ENCODE data around the gene ALK. TPM values are rescaled to one million over a fixed set of nuclear protein-coding genes. Genes with fewer than 3 reads are reported as not detected.

Gene ALK
- total and polyA plus RNA-seq, 3 experiments from 2014 or later = not detected

GRCh38 chr2:29811378-29811777, 110.0 kb downstream of the ALK start:
- POLR2A ChIA-PET = no interaction called here
- CTCF ChIA-PET = no interaction called here
- no peaks in the 10 kb centered on the region for H3K9me3 Mint-ChIP-seq

GRCh38 chr2:29810956-29811355, 110.4 kb downstream of the ALK start:
- Mint-ChIP-seq H3K27me3 (peaks cover 3 to 21% of the 10 kb centered on the region in 2 donors), H3K4me1 (no peaks in the 10 kb centered on the region), H3K36me3 (no peaks in the 10 kb centered on the region), H3K4me3 (no peak overlapping the region), H3K27ac (no peak overlapping the region), H3K9me3 (no peaks in the 10 kb centered on the region)
- no peaks in the 10 kb centered on the region for H3K9me3 ChIP-seq (ENCODE audit: low read length)
- H3K4me1 ChIP-seq (ENCODE audit: insufficient read depth, low read length) = no peaks in the 10 kb centered on the region
- CTCF ChIA-PET = no interaction called here
- H3K4me3 ChIP-seq (ENCODE audit: low read length) = no peak overlapping the region
- DNase-seq = no peak
- no peaks in the 10 kb centered on the region for H3K27me3 ChIP-seq (ENCODE audit: insufficient read depth, low read length, poor library complexity, severe bottlenecking)
- no peak overlapping the region for H3K27ac ChIP-seq (ENCODE audit: low read depth, low read length)
- POLR2A ChIA-PET = no interaction called here
- H3K36me3 ChIP-seq (ENCODE audit: insufficient read depth, low read length) = no peaks in the 10 kb centered on the region

More at GRCh38 chr2:29811378-29811777, 110.0 kb downstream of the ALK start:
- Mint-ChIP-seq H3K27me3 (peaks cover 3 to 18% of the 10 kb centered on the region in 2 donors), H3K27ac (no peak overlapping the region), H3K4me3 (no peak overlapping the region), H3K4me1 (no peaks in the 10 kb centered on the region), H3K36me3 (no peaks in the 10 kb centered on the region)
- H3K27ac ChIP-seq (ENCODE audit: low read depth, low read length) = no peak overlapping the region
- DNase-seq = no peak
- H3K9me3 ChIP-seq (ENCODE audit: low read length) = no peaks in the 10 kb centered on the region
- H3K36me3 ChIP-seq (ENCODE audit: insufficient read depth, low read length) = no peaks in the 10 kb centered on the region
- H3K4me3 ChIP-seq (ENCODE audit: low read length) = no peak overlapping the region
- no peaks in the 10 kb centered on the region for H3K27me3 ChIP-seq (ENCODE audit: insufficient read depth, low read length, poor library complexity, severe bottlenecking)
- no peaks in the 10 kb centered on the region for H3K4me1 ChIP-seq (ENCODE audit: insufficient read depth, low read length)

GRCh38 chr2:29808321-29808720, 113.1 kb downstream of the ALK start:
- POLR2A ChIA-PET = no interaction called here
- no peaks in the 10 kb centered on the region for H3K4me1 ChIP-seq (ENCODE audit: insufficient read depth, low read length)
- H3K36me3 ChIP-seq (ENCODE audit: insufficient read depth, low read length) = no peaks in the 10 kb centered on the region
- Mint-ChIP-seq H3K27me3 (peaks cover 4 to 24% of the 10 kb centered on the region in 2 donors), H3K36me3 (no peaks in the 10 kb centered on the region), H3K27ac (no peak overlapping the region), H3K9me3 (peaks cover 0 to 2% (median 0%) of the 10 kb centered on the region in 5 donors), H3K4me1 (no peaks in the 10 kb centered on the region), H3K4me3 (no peak overlapping the region)
- no peaks in the 10 kb centered on the region for H3K27me3 ChIP-seq (ENCODE audit: insufficient read depth, low read length, poor library complexity, severe bottlenecking)
- H3K9me3 ChIP-seq (ENCODE audit: low read length) = no peaks in the 10 kb centered on the region
- no peak overlapping the region for H3K4me3 ChIP-seq (ENCODE audit: low read length)
- CTCF ChIA-PET = no interaction called here
- no peak for DNase-seq
- no peak overlapping the region for H3K27ac ChIP-seq (ENCODE audit: low read depth, low read length)

GRCh38 chr2:29807082-29807481, 114.3 kb downstream of the ALK start:
- Mint-ChIP-seq H3K4me1 (no peaks in the 10 kb centered on the region), H3K9me3 (peaks cover 0 to 2% (median 0%) of the 10 kb centered on the region in 5 donors), H3K27me3 (peaks cover 4 to 24% of the 10 kb centered on the region in 2 donors), H3K4me3 (no peak overlapping the region), H3K36me3 (no peaks in the 10 kb centered on the region), H3K27ac (no peak overlapping the region)
- ChIA-PET POLR2A (no interaction called here), CTCF (no interaction called here)
- Histone ChIP-seq H3K27me3 (ENCODE audit: insufficient read depth, low read length, poor library complexity, severe bottlenecking) (no peaks in the 10 kb centered on the region), H3K9me3 (ENCODE audit: low read length) (no peaks in the 10 kb centered on the region), H3K4me3 (ENCODE audit: low read length) (no peak overlapping the region), H3K4me1 (ENCODE audit: insufficient read depth, low read length) (no peaks in the 10 kb centered on the region), H3K27ac (ENCODE audit: low read depth, low read length) (no peak overlapping the region), H3K36me3 (ENCODE audit: insufficient read depth, low read length) (no peaks in the 10 kb centered on the region)
- DNase-seq = no peak

GRCh38 chr2:29806461-29806860, 114.9 kb downstream of the ALK start:
- DNase-seq = no peak
- Histone ChIP-seq H3K9me3 (ENCODE audit: low read length) (no peaks in the 10 kb centered on the region), H3K4me1 (ENCODE audit: insufficient read depth, low read length) (no peaks in the 10 kb centered on the region), H3K36me3 (ENCODE audit: insufficient read depth, low read length) (no peaks in the 10 kb centered on the region), H3K4me3 (ENCODE audit: low read length) (no peak overlapping the region), H3K27ac (ENCODE audit: low read depth, low read length) (no peak overlapping the region), H3K27me3 (ENCODE audit: insufficient read depth, low read length, poor library complexity, severe bottlenecking) (no peaks in the 10 kb centered on the region)
- H3K27ac Mint-ChIP-seq = no peak overlapping the region
- H3K9me3 Mint-ChIP-seq = peaks cover 0 to 2% (median 0%) of the 10 kb centered on the region in 5 donors
- H3K36me3 Mint-ChIP-seq = no peaks in the 10 kb centered on the region
- H3K4me1 Mint-ChIP-seq = no peaks in the 10 kb centered on the region
- H3K4me3 Mint-ChIP-seq = no peak overlapping the region
- POLR2A ChIA-PET = no interaction called here
- peaks cover 4 to 23% of the 10 kb centered on the region in 2 donors for H3K27me3 Mint-ChIP-seq
- CTCF ChIA-PET = no interaction called here

- Mint-ChIP-seq H3K27me3 (peaks cover 7 to 25% of the 10 kb centered on the region in 2 donors), H3K9me3 (peaks cover 0 to 2% (median 0%) of the 10 kb centered on the region in 5 donors), H3K27ac (no peak overlapping the region), H3K36me3 (no peaks in the 10 kb centered on the region), H3K4me3 (no peak overlapping the region), H3K4me1 (no peaks in the 10 kb centered on the region)
- DNase-seq = no peak
- Histone ChIP-seq H3K9me3 (ENCODE audit: low read length) (no peaks in the 10 kb centered on the region), H3K27me3 (ENCODE audit: insufficient read depth, low read length, poor library complexity, severe bottlenecking) (no peaks in the 10 kb centered on the region), H3K4me3 (ENCODE audit: low read length) (no peak overlapping the region), H3K27ac (ENCODE audit: low read depth, low read length) (no peak overlapping the region), H3K4me1 (ENCODE audit: insufficient read depth, low read length) (no peaks in the 10 kb centered on the region), H3K36me3 (ENCODE audit: insufficient read depth, low read length) (no peaks in the 10 kb centered on the region)
- POLR2A ChIA-PET = no interaction called here
- CTCF ChIA-PET = no interaction called here
Measured at GRCh38 chr2:29804671-29805070, 116.7 kb downstream of the ALK start.

GRCh38 chr2:29803537-29803936, 117.8 kb downstream of the ALK start:
- POLR2A ChIA-PET = no interaction called here
- H3K9me3 ChIP-seq (ENCODE audit: low read length) = no peaks in the 10 kb centered on the region
- no peaks in the 10 kb centered on the region for H3K36me3 ChIP-seq (ENCODE audit: insufficient read depth, low read length)
- Mint-ChIP-seq H3K4me1 (no peaks in the 10 kb centered on the region), H3K36me3 (no peaks in the 10 kb centered on the region), H3K9me3 (peaks cover 0 to 2% (median 0%) of the 10 kb centered on the region in 5 donors), H3K4me3 (no peak overlapping the region), H3K27me3 (peaks cover 7 to 21% of the 10 kb centered on the region in 2 donors), H3K27ac (no peak overlapping the region)
- no peaks in the 10 kb centered on the region for H3K27me3 ChIP-seq (ENCODE audit: insufficient read depth, low read length, poor library complexity, severe bottlenecking)
- CTCF ChIA-PET = no interaction called here
- H3K4me3 ChIP-seq (ENCODE audit: low read length) = no peak overlapping the region
- H3K4me1 ChIP-seq (ENCODE audit: insufficient read depth, low read length) = no peaks in the 10 kb centered on the region
- no peak for DNase-seq
- no peak overlapping the region for H3K27ac ChIP-seq (ENCODE audit: low read depth, low read length)

GRCh38 chr2:29802986-29803385, 118.4 kb downstream of the ALK start:
- no peak for DNase-seq
- Mint-ChIP-seq H3K27me3 (peaks cover 7 to 21% of the 10 kb centered on the region in 2 donors), H3K27ac (no peak overlapping the region), H3K36me3 (no peaks in the 10 kb centered on the region), H3K4me3 (no peak overlapping the region), H3K4me1 (no peaks in the 10 kb centered on the region), H3K9me3 (peaks cover 0 to 2% (median 0%) of the 10 kb centered on the region in 5 donors)
- ChIA-PET CTCF (no interaction called here), POLR2A (no interaction called here)
- Histone ChIP-seq H3K9me3 (ENCODE audit: low read length) (no peaks in the 10 kb centered on the region), H3K27ac (ENCODE audit: low read depth, low read length) (no peak overlapping the region), H3K36me3 (ENCODE audit: insufficient read depth, low read length) (no peaks in the 10 kb centered on the region), H3K27me3 (ENCODE audit: insufficient read depth, low read length, poor library complexity, severe bottlenecking) (no peaks in the 10 kb centered on the region), H3K4me3 (ENCODE audit: low read length) (no peak overlapping the region), H3K4me1 (ENCODE audit: insufficient read depth, low read length) (no peaks in the 10 kb centered on the region)

GRCh38 chr2:29799628-29800027, 121.8 kb downstream of the ALK start:
- Histone ChIP-seq H3K9me3 (ENCODE audit: low read length) (no peaks in the 10 kb centered on the region), H3K27me3 (ENCODE audit: insufficient read depth, low read length, poor library complexity, severe bottlenecking) (no peaks in the 10 kb centered on the region), H3K4me1 (ENCODE audit: insufficient read depth, low read length) (no peaks in the 10 kb centered on the region), H3K36me3 (ENCODE audit: insufficient read depth, low read length) (no peaks in the 10 kb centered on the region), H3K4me3 (ENCODE audit: low read length) (no peak overlapping the region), H3K27ac (ENCODE audit: low read depth, low read length) (no peak overlapping the region)
- H3K27ac Mint-ChIP-seq = no peak overlapping the region
- ChIA-PET CTCF (no interaction called here), POLR2A (no interaction called here)
- H3K36me3 Mint-ChIP-seq = no peaks in the 10 kb centered on the region
- DNase-seq = no peak
- no peaks in the 10 kb centered on the region for H3K4me1 Mint-ChIP-seq
- no peaks in the 10 kb centered on the region for H3K9me3 Mint-ChIP-seq
- peaks cover 2 to 8% of the 10 kb centered on the region in 2 donors for H3K27me3 Mint-ChIP-seq
- no peak overlapping the region for H3K4me3 Mint-ChIP-seq
